Activated CD4-positive, alpha-beta T cell treated with anti-CD3 and anti-CD28 coated beads, Interleukin-2, amount 10 ng/mL, durations not matched to agents 24 days and 14 days (primary cell): ENCODE results near the gene CACNB4. TPM values are rescaled to one million over a fixed set of nuclear protein-coding genes. Genes with fewer than 3 reads are reported as not detected.
A peak's percentile ranks its signal among the peaks of the same experiment; 100 is the strongest.

Experiments
- DNase-seq: peaks from one replicate; pipeline ENCODE4 v3.0.0; 2022
- H3K27ac Mint-ChIP-seq: one replicate; pipeline ENCODE4 v1.8.0; 2022; ENCODE audit warnings: mild to moderate bottlenecking, mixed read lengths
- H3K27me3 Mint-ChIP-seq: one replicate; pipeline ENCODE4 v1.8.0; 2022; ENCODE audit warnings: mixed read lengths
- H3K36me3 Mint-ChIP-seq: one replicate; pipeline ENCODE4 v1.8.0; 2022; ENCODE audit warnings: low read depth, mild to moderate bottlenecking, mixed read lengths
- H3K4me1 Mint-ChIP-seq: one replicate; pipeline ENCODE4 v1.8.0; 2021; ENCODE audit warnings: mixed read lengths
- H3K4me3 Mint-ChIP-seq: one replicate; pipeline ENCODE4 v1.8.0; 2022; ENCODE audit warnings: mild to moderate bottlenecking, moderate library complexity, mixed read lengths
- H3K9me3 Mint-ChIP-seq: one replicate; pipeline ENCODE4 v1.8.0; 2021; ENCODE audit warnings: mixed read lengths
- intact Hi-C: fragments of 100-400 bp; cut with micrococcal nuclease; formaldehyde crosslinking; loops from one replicate; pipeline ENCODE4 v1.15.1; 2023
- total RNA-seq: library from RNA; stranded (reverse); gene quantifications from 2 replicates; pipeline ENCODE4 v1.2.3, GENCODE V29; 2022

Gene CACNB4
- total RNA-seq, 1 donor from 2014 or later = 0.19 TPM

- H3K4me3 Mint-ChIP-seq = no peak overlapping the region
- H3K27me3 Mint-ChIP-seq = no peaks in the 10 kb centered on the region
- H3K9me3 Mint-ChIP-seq = no peaks in the 10 kb centered on the region
Measured at GRCh38 chr2:152055366-152056108, 43.3 kb downstream of the CACNB4 start.

GRCh38 chr2:152054593-152054992 lies 44.3 kb downstream of the CACNB4 start:
- H3K4me1 Mint-ChIP-seq = no peaks in the 10 kb centered on the region
- H3K36me3 Mint-ChIP-seq = no peaks in the 10 kb centered on the region

More at GRCh38 chr2:152055366-152056108, 43.3 kb downstream of the CACNB4 start:
- Mint-ChIP-seq H3K4me1 (no peaks in the 10 kb centered on the region), H3K36me3 (no peaks in the 10 kb centered on the region), H3K27ac (no peak overlapping the region)
- DNase-seq = no peak
- intact Hi-C loops = no loop called here

DNA sequence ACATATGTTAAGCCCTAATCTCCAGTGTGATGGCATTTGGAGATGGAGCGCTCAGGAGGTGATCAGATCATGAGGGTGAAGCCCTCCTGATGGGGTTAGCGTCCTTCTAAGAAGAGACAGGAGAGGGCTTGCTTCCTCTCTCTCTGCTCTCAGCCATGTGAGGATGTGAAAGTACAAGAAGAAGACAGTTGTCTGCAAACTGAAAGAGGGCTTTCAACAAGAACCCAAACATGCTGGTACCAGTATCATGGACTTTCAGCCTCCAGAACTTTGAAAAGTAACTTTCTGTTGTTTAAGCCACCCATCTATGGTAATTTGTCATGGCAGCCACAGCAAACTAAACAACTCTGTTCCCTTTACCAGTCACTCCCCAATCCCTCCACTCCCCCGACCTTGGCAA lies 47.4 kb downstream of the CACNB4 start:
- Mint-ChIP-seq H3K9me3 (no peaks in the 10 kb centered on the region), H3K36me3 (no peaks in the 10 kb centered on the region), H3K27ac (no peak overlapping the region), H3K4me3 (no peak overlapping the region), H3K27me3 (peaks cover 5% of the 10 kb centered on the region), H3K4me1 (no peaks in the 10 kb centered on the region)
- intact Hi-C loops = no loop called here
- no peak for DNase-seq

More at GRCh38 chr2:152054593-152054992, 44.3 kb downstream of the CACNB4 start:
- Mint-ChIP-seq H3K4me3 (no peak overlapping the region), H3K27me3 (peaks cover 2% of the 10 kb centered on the region), H3K27ac (no peak overlapping the region), H3K9me3 (no peaks in the 10 kb centered on the region)
- DNase-seq = no peak
- intact Hi-C loops = no loop called here

GRCh38 chr2:152050915-152051314 lies 47.9 kb downstream of the CACNB4 start:
- intact Hi-C loops = no loop called here
- H3K4me3 Mint-ChIP-seq = no peak overlapping the region
- DNase-seq = no peak
- no peaks in the 10 kb centered on the region for H3K36me3 Mint-ChIP-seq
- H3K27ac Mint-ChIP-seq = no peak overlapping the region
- no peaks in the 10 kb centered on the region for H3K4me1 Mint-ChIP-seq
- peaks cover 5% of the 10 kb centered on the region for H3K27me3 Mint-ChIP-seq
- H3K9me3 Mint-ChIP-seq = no peaks in the 10 kb centered on the region

GRCh38 chr2:152050341-152050740 lies 48.5 kb downstream of the CACNB4 start:
- Mint-ChIP-seq H3K27me3 (peaks cover 5% of the 10 kb centered on the region), H3K36me3 (no peaks in the 10 kb centered on the region), H3K27ac (no peak overlapping the region), H3K4me1 (no peaks in the 10 kb centered on the region), H3K4me3 (no peak overlapping the region), H3K9me3 (no peaks in the 10 kb centered on the region)
- intact Hi-C loops = no loop called here
- no peak for DNase-seq

- no peaks in the 10 kb centered on the region for H3K36me3 Mint-ChIP-seq
- H3K27ac Mint-ChIP-seq = no peak overlapping the region
- H3K9me3 Mint-ChIP-seq = no peaks in the 10 kb centered on the region
- H3K4me1 Mint-ChIP-seq = no peaks in the 10 kb centered on the region
- DNase-seq = no peak
- no peak overlapping the region for H3K4me3 Mint-ChIP-seq
- intact Hi-C loops = no loop called here
- peaks cover 5% of the 10 kb centered on the region for H3K27me3 Mint-ChIP-seq
Measured at GRCh38 chr2:152049541-152049940, 49.3 kb downstream of the CACNB4 start.

GRCh38 chr2:152047824-152048471 lies 50.9 kb downstream of the CACNB4 start:
- Mint-ChIP-seq H3K4me3 (no peak overlapping the region), H3K4me1 (no peaks in the 10 kb centered on the region), H3K27ac (no peak overlapping the region), H3K9me3 (no peaks in the 10 kb centered on the region), H3K27me3 (peaks cover 5% of the 10 kb centered on the region), H3K36me3 (no peaks in the 10 kb centered on the region)
- DNase-seq = no peak
- intact Hi-C loops = no loop called here

DNA sequence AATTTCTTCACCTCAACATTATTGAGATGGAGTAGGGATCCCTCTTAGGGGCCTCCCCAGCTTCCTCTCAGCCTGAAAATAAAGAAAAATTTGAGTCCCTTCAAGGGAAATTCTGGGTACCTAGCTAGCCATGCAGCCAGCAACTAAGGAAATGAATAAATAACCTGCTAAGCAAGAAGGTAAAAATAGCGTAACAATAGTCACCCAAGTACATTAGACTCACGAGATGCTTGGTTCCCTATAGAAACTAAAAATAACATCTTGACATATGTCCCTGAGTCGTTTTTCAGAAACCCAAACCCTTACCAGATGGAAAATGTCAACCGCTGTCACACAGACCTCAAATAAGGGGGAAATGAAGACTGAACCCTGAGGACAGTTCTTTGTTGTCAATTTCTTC lies 51.9 kb downstream of the CACNB4 start:
- intact Hi-C loops = no loop called here
- DNase-seq = no peak
- Mint-ChIP-seq H3K4me1 (no peaks in the 10 kb centered on the region), H3K27ac (no peak overlapping the region), H3K36me3 (no peaks in the 10 kb centered on the region), H3K9me3 (no peaks in the 10 kb centered on the region), H3K4me3 (no peak overlapping the region), H3K27me3 (peaks cover 5% of the 10 kb centered on the region)

- Mint-ChIP-seq H3K36me3 (no peaks in the 10 kb centered on the region), H3K27ac (no peak overlapping the region), H3K9me3 (no peaks in the 10 kb centered on the region), H3K4me1 (no peaks in the 10 kb centered on the region), H3K27me3 (no peaks in the 10 kb centered on the region), H3K4me3 (no peak overlapping the region)
- intact Hi-C loops = no loop called here
- no peak for DNase-seq
Measured at GRCh38 chr2:152042636-152043615, 55.9 kb downstream of the CACNB4 start.

DNA sequence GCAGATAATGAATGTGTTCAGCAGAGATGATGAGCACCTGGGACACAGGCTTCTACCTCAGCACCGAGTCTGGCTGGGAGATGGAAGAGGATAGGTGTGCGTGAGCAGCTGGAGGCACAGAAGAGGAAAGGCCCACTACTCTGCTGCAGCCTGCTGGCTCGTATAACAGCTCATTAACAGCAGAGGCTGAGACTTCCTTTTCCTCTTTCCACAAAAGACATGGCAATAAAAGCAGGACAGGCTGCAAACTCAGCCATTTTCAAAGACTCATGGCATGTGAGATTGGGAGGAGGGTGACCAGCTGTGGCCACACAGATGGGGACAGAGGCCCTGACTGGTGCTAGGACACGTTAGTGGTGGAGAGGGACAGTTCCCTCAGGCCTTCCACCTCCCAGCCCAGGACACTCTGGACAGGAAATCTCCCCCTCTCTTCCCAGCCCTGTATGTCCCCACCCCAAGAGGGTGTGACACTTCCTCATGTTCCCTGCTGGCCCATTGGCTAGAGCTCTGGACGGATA lies 60.3 kb downstream of the CACNB4 start:
- no peaks in the 10 kb centered on the region for H3K9me3 Mint-ChIP-seq
- no peaks in the 10 kb centered on the region for H3K4me1 Mint-ChIP-seq
- no peak overlapping the region for H3K4me3 Mint-ChIP-seq
- DNase-seq = no peak
- intact Hi-C loops = loop anchor here (5.0 kb wide), 1 partner anchor 704 kb away; no protein-coding TSS in a partner anchor
- H3K27me3 Mint-ChIP-seq = no peaks in the 10 kb centered on the region
- no peaks in the 10 kb centered on the region for H3K36me3 Mint-ChIP-seq
- no peak overlapping the region for H3K27ac Mint-ChIP-seq

DNA sequence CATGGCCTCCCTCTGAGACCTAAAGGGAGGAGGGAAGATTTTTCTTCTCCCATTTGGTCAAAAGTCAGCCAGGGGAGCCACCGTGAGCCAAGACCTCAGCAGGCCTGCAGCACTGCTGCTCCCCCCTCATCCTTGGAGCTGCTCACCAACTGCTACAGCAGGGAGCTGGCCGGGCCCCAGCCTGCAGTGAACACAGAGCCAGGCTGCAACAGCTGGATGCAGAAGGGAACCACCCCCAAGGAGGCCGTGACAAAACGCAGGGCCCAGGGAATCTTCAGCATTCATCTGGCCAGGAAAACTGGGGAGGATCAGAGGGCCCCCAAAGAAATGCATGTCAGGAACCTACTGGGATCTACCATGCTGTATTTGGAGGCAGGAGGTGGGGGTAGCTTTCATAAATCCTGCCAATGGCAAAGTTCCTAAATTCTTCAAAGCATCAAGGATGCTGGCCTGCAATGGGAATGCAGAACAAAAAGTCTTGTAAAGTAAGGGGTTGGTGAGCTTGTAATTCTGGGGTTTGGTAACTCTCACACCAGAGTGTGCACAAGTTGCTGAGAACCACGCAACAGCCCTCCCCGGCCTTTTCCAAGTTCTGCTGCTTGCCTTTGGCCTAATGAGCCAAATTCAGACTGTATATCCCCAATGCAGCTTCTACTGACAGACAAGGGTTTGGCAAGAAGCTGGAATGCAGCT lies 61.0 kb downstream of the CACNB4 start:
- no peak overlapping the region for H3K27ac Mint-ChIP-seq
- H3K27me3 Mint-ChIP-seq = no peaks in the 10 kb centered on the region
- H3K36me3 Mint-ChIP-seq = no peaks in the 10 kb centered on the region
- intact Hi-C loops = loop anchor here (1.0 to 5.0 kb wide), 3 partner anchors 137 to 704 kb away; partner anchors contain the start of gene STAM2
- H3K9me3 Mint-ChIP-seq = no peaks in the 10 kb centered on the region
- DNase-seq = no peak
- H3K4me3 Mint-ChIP-seq = no peak overlapping the region
- H3K4me1 Mint-ChIP-seq = no peaks in the 10 kb centered on the region

DNA sequence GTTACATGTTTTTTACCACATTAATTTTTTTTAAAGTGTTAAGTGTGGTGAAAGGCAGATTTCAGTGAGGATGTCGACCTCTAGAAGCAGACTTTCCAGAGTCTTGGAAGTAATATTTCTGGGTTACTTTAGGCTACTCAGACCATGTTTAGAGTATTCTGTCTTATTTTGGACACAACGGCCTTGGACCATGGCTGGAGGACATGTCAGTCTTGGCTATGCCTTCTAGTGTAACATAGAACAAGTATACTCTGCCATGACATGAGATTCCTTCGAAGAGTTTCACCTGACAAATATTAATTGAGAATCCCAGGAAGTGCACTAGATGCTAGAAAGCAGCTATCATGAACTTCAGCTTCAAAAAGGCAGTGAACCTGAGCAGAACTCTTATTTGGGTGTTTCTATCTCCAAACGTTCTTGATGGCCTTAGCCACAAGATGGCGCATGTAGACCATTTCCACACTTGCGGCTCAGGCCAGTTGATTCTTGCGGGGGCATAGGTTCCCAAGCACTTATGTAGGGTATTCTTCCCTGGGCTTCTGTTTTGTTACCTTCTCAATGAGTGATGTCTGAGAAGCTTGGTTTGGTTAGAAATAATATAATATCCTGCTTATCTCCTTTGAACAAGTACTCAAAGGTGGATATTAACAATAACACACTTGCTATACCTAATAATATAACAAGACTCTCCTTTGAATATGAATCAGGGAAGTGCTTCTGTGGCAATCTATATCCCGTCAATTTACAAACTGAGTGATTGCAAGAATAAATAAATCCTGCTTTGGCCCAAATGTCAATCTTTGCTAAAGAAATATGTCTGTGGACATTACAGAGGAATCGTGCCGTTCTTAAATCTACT lies 62.0 kb downstream of the CACNB4 start:
- peak; percentile 85 for DNase-seq
- Mint-ChIP-seq H3K27ac (no peak overlapping the region), H3K4me3 (no peak overlapping the region), H3K27me3 (peaks cover under 1% of the 10 kb centered on the region), H3K4me1 (no peaks in the 10 kb centered on the region), H3K9me3 (no peaks in the 10 kb centered on the region), H3K36me3 (no peaks in the 10 kb centered on the region)
- intact Hi-C loops = loop anchor here (1.0 to 5.0 kb wide), 3 partner anchors 138 to 705 kb away; partner anchors contain the start of gene STAM2
